WI38 (cell line): ENCODE data around the gene KRT35.

Source experiments
- H3K4me3 ChIP-seq: 2 replicates; pipeline ENCODE4 v1.5.1; 2011; ENCODE audit warnings: low read depth, mild to moderate bottlenecking, control low read depth, low read length
- CTCF ChIP-seq: IDR thresholded peaks from 2 replicates; pipeline ENCODE4 v1.5.1; 2012; ENCODE audit warnings: low read depth, mild to moderate bottlenecking, control low read depth, low read length

KRT35 gene

GRCh38 chr17:41449008-41449407 lies 31.9 kb downstream of the KRT35 start:
- no peak for TF ChIP-seq CTCF

GRCh38 chr17:41448506-41448905 lies 32.4 kb downstream of the KRT35 start:
- TF ChIP-seq CTCF, result no peak

More at GRCh38 chr17:41449008-41449407, 31.9 kb downstream of the KRT35 start:
- no peak overlapping the region for H3K4me3 ChIP-seq

GRCh38 chr17:41446806-41447205 lies 34.1 kb downstream of the KRT35 start:
- no peak for TF ChIP-seq CTCF
- H3K4me3 ChIP-seq, result no peak overlapping the region

More at GRCh38 chr17:41448506-41448905, 32.4 kb downstream of the KRT35 start:
- H3K4me3 ChIP-seq, result no peak overlapping the region

GRCh38 chr17:41444640-41445039 lies 36.3 kb downstream of the KRT35 start:
- H3K4me3 ChIP-seq, result no peak overlapping the region
- no peak for TF ChIP-seq CTCF

- no peak overlapping the region for H3K4me3 ChIP-seq
- TF ChIP-seq CTCF, result no peak
Measured at GRCh38 chr17:41444186-41444585, 36.8 kb downstream of the KRT35 start.

GRCh38 chr17:41442739-41443138 lies 38.2 kb downstream of the KRT35 start:
- H3K4me3 ChIP-seq, result no peak overlapping the region
- TF ChIP-seq CTCF, result no peak

- TF ChIP-seq CTCF, result no peak
- H3K4me3 ChIP-seq, result no peak within 1 kb of the TSS
Measured at GRCh38 chr17:41440531-41441033, 40.4 kb downstream of the KRT35 start, which contains the start of gene KRT38. Gene KRT38, minus strand, starts transcription at chr17:41440983. Its CDS starts 62 bp downstream, at chr17:41440921.
